Esophagus mucosa (tissue), 1 donor: ENCODE data around the gene GP9. TPM values are rescaled to one million over a fixed set of nuclear protein-coding genes. Genes with fewer than 3 reads are reported as not detected.
"Not testable (repeated sequence)": the region's sequence is repeated elsewhere in the genome, so short reads cannot be mapped to it uniquely, and the experiment has no call there.

Source experiments
- ATAC-seq: fragments of 200-7000 bp; cut with Tn5 transposase; one replicate; pipeline ENCODE4 v1.9.1; 2020
- total RNA-seq: library from RNA; stranded (reverse); gene quantifications from one replicate; pipeline ENCODE4 v1.2.4, GENCODE V29; 2023
- donor health status: DM: yes; HTN: yes; CAD: no.

The GP9 gene
- total RNA-seq, 1 donor from 2014 or later = not detected

GRCh38 chr3:129081503-129081902, 20.9 kb downstream of the GP9 start:
- no peak for ATAC-seq

- no peak for ATAC-seq
Measured at GRCh38 chr3:129082026-129082425, 21.4 kb downstream of the GP9 start.

- ATAC-seq = no peak
Measured at GRCh38 chr3:129084501-129084900, 23.9 kb downstream of the GP9 start.

GRCh38 chr3:129085165-129085715, 24.7 kb downstream of the GP9 start:
- ATAC-seq = no peak

GRCh38 chr3:129085818-129086217, 25.2 kb downstream of the GP9 start:
- ATAC-seq = no peak

- ATAC-seq = peak; percentile 56
Measured at GRCh38 chr3:129087138-129087702, 26.6 kb downstream of the GP9 start.

- peak; percentile 86 for ATAC-seq
Measured at GRCh38 chr3:129087904-129088303, 27.3 kb downstream of the GP9 start.

GRCh38 chr3:129088312-129088711, 27.7 kb downstream of the GP9 start:
- not testable (repeated sequence) for ATAC-seq

GRCh38 chr3:129095285-129095684, 34.7 kb downstream of the GP9 start:
- no peak for ATAC-seq

- ATAC-seq = no peak
Measured at GRCh38 chr3:129100274-129100673, 39.7 kb downstream of the GP9 start.

- no peak for ATAC-seq
Measured at GRCh38 chr3:129101370-129102138, 41.0 kb downstream of the GP9 start.

- no peak for ATAC-seq
Measured at GRCh38 chr3:129103296-129103695, 42.7 kb downstream of the GP9 start.

GRCh38 chr3:129104051-129104450, 43.5 kb downstream of the GP9 start:
- no peak for ATAC-seq

- ATAC-seq = no peak
Measured at GRCh38 chr3:129104498-129105079, 44.0 kb downstream of the GP9 start.

GRCh38 chr3:129105862-129106261, 45.3 kb downstream of the GP9 start:
- peak; percentile 14 for ATAC-seq

GRCh38 chr3:129106320-129106719, 45.7 kb downstream of the GP9 start:
- ATAC-seq = no peak

- no peak for ATAC-seq
Measured at GRCh38 chr3:129106866-129107565, 46.4 kb downstream of the GP9 start.

- no peak for ATAC-seq
Measured at GRCh38 chr3:129107793-129108192, 47.2 kb downstream of the GP9 start.

GRCh38 chr3:129111076-129111780, 50.6 kb downstream of the GP9 start:
- ATAC-seq = not testable (repeated sequence)
